Germinal center (tissue), 1 donor: ENCODE data around the gene AKAP5.

Experiments used
- DNase-seq: peaks from one replicate; pipeline ENCODE4 v3.0.0; 2012; ENCODE audit warnings: mixed read lengths, low spot score

Gene AKAP5, protein sequence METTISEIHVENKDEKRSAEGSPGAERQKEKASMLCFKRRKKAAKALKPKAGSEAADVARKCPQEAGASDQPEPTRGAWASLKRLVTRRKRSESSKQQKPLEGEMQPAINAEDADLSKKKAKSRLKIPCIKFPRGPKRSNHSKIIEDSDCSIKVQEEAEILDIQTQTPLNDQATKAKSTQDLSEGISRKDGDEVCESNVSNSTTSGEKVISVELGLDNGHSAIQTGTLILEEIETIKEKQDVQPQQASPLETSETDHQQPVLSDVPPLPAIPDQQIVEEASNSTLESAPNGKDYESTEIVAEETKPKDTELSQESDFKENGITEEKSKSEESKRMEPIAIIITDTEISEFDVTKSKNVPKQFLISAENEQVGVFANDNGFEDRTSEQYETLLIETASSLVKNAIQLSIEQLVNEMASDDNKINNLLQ

DNA sequence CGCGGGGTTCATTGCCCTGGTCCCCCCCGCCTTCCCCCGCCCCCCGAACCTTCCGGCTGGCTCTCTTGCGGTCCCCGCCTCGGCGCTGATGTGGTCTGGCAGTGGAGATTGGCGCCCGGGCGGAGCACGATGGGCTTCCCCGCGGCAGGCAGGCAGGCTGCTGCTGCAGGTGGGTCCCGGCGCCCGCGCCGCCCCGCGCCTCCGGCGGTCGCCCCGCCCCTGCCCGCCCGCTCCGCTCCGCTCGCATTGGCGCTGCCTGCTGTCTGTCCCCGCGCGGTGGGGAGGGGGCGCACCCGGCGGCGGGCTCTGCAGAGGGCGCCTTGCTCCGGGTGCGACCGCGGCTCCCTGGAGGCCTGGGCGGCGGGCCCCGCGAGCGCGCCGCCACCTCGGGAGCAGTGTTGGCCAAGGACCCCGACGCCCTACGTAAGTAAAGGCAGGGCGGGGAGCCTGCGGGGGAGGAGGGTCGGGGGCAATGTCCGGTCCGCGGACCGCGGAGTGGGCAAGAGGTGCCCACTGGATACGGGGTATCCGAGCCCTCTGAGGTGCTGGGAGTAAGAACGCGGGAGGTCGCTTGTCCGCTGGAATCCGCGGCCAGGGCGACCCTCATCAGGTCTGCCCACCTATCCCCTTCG is at the start of gene AKAP5:
Gene AKAP5, plus strand, starts transcription at position 309 of the 632 bp plus-strand sequence. CDS start 2,896 bp downstream, outside the sequence.
- DNase-seq = peak; percentile 79

DNA sequence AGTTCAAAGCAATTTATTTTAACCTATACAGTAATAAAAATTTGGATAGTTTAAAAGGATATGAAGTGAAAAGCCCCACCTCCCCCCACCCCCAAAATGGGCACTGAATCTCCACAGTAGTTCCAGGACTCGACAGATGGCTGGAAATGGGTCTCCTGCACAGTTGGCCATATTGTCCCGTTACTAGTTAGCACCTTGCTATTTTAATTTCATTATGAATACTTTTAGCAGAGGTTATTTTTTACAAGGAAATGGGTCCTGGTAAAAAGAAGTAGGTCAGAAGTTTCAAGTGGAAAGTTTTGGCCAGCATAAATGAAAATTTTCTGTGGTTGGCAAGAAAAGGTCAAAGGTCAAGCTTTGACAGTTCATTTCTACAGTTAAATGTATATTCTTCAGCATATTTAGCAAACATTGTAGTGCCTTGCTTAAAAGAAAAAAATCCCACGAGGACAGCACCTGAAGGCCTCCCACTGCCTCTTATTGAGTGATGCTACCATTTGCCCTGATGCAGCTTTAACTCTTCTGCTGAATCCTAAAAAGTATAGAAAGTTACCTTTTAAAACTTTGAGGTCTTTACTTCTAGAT is 48.9 kb upstream of the AKAP5 start:
- no peak for DNase-seq

DNA sequence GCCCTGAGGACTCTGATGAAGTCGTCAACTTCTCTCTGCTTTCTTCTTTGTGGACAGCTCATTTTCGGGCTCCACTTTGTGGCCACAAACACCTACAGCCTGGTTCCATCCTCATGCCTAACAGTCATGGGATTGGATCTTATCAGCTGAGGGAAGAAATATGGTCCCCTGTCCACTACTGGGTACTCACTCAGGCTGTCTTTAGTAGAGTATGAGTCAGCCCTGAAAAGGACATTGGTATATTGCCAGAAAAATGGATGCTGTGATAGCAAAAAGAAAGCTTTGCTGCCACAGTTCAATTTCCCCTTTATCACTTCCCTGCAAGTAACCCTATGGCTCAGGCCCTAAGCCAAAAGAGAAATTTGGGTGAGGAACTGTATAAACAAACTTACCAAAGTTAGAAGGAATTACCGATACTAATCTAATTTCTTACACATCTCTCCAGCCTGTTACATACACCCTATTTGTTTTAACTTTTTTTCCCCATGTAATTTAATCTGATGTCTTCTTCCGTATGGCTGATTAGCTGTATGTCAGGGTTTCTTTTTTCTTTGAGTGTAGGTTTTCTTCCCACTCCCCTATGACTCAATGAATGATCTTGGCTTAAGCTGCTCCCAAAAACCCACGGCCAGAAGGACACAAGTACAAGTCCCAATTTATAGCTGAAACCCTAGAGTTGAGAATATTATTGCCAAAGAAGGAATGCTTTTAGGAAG is 48.1 kb upstream of the AKAP5 start:
- no peak for DNase-seq

DNA sequence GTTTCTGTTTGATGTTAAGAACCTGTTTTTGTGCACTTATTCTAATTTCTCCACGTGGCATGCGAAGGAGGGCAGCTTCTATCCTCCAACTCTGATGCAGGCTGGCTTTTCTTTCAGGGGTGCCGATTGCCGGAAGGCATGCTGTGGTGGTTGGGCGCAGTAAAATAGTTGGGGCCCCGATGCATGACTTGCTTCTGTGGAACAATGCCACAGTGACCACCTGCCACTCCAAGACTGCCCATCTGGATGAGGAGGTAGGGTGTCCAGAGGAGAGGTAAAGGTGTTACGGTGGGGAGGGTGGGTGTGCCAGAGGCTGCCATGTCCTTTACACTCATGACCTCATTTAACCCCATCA is 47.6 kb upstream of the AKAP5 start:
- DNase-seq = no peak

DNA sequence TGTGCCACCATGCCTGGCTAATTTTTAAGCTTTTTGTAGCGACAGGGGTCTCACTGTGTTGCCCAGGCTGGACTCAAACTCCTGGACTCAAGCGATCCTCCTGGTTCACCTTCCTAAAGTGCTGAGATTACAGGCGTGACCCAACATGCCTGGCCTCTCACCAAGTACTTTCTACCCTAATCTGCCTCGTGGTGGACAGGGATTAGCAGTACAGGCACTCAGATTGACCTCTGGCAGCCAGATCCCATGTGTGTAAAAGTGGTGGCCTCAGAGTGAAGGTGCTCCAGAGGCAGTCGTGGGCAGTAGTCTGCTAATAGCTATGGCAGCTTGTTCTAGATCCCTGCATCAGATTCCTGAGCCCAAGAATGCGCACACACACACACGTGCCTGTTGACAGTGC is 46.3 kb upstream of the AKAP5 start:
- no peak for DNase-seq

DNA sequence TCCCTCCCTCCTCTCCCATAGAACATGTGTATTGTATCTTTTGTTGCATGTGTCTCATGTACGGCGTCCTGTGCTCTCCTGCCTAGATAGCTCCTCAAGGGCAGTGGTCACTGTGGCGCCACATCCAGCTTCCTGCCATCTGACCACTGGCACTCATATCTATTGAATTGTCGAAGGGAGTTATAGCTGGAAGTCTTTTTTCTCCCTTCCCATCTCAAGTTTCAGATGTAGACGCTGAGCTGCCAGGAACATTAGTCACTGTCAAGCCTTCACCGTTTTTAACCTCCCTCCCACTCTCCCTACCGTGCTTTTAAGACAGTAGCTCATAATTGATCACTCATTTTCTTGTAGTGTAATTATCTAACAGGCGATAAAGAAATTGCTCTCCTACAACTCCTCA is 44.1 kb upstream of the AKAP5 start:
- DNase-seq = no peak

DNA sequence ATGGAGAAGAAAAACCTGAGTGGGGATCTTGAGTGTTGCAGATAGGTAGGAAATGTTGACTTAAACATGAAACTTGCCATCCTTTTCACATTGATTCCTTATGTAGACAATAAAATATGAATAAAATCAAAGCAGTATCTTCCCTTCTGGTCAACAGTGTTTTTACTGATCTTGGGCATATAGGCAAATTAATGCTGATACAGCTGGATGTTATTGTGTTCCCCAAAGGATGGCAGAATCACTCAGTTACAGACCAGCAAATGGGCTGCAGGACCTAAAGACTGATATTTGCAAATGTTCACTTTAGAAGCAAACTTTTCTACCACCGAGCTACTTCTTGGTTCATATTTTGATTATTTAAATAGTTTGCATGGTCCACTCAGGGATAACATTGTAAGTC is 43.3 kb upstream of the AKAP5 start:
- DNase-seq = no peak

DNA sequence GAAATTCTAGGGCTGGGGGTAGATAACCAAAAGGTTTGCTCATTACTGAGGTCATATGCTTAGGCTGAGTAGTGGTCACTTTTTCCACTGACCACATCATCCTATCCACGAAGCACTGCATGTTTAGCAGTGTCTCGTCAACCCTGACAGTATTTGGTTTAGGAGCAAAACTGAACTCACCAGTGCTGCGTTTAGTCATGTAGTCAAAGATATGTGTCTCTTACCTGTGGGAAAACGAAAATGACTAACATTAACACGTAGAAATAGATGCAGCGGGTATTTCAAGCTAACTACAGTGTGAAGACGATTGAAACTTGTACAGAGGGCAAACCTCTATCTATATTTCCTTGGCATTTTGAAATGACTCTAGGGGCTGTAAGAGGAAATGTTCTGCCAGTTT is 42.5 kb upstream of the AKAP5 start:
- no peak for DNase-seq

DNA sequence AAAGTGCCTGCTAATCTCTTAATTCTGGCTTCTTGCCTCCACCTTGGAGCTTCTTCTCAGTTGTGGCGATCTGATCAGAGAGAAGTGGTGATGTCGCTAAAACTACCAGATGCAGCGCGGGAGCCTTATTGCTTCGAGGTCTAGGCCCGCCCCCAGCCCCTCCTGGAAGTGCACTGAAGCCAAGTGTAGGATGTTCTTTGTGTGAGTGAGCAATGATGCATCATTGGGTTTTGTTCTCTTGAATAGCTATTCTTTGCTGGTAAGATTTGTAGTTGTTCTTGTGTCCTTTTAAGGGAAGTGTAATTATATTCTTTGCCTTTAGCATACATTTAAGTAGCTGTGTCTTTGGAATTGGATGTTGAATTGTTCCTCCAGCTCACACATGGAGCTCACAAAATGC is 41.3 kb upstream of the AKAP5 start:
- DNase-seq = no peak

DNA sequence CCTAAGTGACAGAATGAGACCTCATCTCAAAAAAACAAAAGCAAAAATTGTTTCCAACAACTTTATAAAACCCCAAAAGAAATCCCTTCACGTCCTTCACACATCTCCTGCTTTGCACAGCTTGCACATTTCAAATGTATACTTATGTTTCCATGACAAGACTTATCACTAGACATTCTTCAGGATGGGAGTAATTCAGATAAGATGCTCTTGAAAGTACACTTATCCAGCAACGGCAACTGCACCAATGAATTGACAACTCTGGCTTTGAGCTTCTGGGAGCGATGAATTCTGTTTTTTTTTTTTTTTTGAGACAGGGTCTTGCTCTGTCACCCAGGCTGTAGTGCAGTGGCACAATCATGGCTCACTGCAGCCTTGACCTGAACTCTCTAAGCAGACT is 30.8 kb upstream of the AKAP5 start:
- no peak for DNase-seq

DNA sequence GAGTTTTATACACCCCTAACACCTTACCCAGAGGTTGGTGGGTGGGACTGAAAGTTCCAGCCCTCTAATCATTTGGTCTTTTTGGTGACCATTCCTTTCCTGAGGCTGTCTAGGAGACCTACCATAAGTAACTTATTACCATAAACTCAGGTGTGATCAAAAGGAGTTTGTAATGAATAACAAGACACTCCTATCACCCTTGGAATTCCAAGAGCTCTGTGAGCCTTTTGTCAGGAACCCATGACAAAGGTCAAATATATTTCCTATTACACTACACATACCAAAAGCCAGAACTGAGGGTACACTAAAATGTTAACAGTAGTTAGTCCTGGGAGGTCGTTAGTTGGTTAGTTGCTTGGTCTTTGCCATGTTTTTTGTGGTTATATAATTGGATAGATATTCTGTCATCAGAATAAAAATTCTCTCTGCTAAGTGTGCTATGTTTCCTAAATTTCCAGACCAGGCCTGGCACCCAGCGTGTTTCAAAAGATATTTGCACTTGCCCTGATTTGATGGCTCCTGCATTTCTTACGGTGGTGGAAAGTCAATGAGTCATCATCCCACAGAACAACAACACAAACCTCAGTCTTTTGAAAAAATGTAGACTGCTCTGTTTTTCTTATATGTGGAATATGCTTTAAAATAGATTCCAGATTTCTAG is 27.0 kb upstream of the AKAP5 start:
- no peak for DNase-seq

DNA sequence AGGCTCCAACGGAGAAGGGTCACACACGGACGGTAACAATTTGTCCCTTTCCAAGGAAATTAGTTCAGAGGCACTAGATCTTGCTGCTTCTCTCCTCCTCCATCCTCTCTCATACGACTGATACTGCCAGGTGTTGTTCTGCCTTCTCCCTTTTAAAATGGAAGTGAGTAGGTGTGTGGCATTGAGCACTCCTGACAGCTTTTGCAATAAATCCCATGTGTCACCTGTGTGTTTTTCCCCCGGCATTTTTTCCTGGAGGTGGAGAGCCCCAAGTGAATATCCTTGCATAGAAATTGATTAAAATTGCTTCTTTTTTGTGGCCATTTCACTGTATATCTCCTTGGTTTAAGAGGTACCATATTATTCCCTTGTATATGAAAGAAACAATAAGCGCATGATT is 26.2 kb upstream of the AKAP5 start:
- no peak for DNase-seq

DNA sequence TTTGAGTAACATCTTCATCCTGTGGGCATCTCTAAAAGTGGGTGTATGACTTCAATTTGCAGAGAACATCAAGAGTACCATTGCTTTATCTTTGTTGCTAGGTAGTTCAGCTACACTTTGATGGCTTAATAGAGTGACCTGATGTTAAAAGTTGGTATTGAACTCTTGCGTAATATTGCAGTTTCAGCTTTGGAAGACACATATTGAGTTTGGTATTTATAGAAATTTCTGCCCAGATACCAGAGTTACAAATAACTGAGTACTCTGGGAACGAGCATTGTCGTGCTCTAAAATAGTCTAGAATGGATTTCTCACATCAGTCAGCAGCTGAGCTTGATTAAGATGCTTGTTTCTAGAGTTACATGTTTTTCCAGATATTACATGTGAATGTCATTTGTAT is 24.8 kb upstream of the AKAP5 start:
- no peak for DNase-seq

DNA sequence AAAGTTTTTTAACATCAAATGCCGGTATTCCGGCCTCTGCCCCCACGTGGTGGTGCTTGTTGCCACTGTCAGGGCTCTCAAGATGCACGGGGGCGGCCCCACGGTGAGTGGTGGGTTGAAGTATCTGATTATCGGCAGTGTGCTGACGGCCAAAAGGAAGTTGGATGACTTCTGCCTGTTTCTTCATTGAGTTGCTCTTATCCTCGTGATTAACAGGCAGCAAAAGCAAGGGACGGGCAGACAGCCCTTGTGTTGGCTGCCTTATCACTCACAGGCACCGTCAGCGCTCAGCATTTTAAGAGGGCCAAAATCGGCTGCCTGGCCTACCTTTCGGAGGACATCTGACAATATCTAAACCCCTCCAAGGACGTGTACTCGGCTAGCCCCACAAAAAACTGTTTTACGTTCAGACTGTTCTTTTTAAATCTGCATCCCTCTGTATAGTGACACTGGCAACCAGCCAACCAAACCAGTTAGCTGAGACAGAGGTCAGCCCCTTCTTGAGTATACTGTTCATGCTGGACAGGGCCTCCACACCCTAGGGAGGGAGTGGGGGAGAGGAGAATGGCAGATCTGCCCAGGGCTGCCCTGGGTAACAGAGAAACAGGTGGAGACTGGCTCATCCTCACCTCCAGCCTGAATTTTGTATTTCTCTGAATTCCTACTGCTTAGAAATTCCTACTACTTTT is 22.9 kb upstream of the AKAP5 start:
- no peak for DNase-seq

DNA sequence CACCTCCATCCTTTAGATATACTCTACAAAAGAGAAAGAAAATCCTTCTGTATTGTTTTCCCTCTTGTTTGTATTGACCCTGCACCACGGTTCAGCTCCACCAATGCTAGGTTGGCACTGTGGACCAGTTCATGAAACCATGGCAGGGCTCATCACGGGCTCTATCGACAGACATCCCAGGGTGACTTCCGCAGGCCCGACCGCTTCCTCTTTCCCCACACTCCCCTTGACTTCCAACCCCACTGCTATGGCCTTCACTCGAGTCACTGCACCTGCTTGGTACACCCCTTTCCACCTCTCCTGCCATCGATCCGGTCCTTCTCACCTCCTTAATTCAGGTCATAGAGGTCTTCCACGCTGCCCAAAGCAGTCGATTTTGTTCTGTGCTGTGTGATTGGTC is 21.2 kb upstream of the AKAP5 start:
- DNase-seq = no peak

DNA sequence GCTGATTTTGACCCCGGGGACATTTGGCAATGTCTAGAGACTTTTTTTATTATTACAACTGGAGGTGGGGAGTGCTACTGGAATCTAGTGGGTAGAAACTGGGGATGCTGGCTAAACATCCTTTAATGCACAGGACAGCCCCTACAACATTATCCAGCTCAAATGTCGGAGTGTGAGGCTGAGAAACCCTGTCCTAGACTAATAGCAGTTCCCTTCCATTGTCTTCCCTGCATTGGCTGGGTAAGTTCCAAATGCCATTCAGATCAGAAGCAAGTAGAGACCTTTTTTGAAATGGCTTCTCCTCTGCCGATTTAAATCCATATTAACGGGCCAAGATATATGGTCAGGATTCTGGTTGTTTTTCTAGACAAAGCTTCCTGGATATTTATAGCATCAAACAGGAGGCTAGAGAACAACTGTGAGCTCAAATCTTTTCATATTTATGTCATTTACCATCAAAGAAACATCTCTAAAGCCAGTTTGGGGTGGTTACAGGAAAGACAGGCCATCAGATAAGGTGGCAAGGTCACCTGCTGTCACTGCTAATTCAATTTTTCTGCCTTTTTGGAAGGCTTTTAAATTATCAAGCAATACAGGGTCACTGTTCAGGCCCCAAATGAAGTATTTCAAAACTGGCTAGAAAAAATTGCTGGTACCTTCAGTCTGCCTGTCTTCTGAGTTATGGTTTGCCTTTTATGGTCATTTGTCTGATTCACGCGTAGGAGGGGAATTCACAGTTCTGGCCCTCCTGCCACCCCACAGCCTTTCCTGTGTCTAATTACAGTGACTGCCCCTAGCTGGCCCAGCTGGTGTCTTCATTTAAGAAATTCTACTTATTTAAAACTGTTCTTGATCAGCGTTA is 20.1 kb upstream of the AKAP5 start:
- DNase-seq = peak; percentile 61

DNA sequence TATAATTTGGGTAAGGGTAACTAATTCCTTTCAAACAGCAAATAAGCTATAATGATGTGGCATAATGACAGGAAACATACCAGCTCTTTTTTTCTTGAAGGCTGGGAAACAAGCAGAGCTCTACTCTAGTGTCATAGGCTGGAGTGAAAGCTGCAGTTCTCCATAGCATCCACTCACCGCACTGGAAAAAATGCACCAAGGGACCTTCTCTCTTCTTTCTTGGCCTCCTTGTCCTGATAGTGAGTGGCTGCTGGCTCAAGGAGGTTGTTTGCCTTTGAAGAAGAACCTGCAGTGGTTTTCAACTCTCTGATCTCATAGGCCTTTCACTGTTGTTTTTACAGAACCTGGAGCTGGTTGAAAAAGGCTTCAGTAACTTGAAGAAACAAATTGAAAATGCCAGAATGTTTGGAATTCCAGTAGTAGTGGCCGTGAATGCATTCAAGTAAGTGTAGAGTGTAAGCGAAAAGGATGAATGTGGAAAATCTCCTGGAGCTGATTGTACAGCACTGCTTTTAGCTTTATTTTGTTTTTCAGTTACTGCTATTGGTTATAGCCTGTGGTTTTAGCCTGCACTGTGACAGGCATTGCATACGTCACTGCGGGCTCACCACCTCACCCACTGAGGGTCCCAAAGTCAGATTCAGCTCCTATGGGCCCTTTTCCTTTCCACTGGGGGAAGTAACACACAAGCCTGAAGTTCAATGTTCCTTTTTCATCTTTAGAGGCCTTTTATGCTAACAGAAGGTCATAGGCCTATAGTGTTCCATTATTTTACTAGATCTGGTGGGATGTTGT is 17.2 kb upstream of the AKAP5 start:
- no peak for DNase-seq

DNA sequence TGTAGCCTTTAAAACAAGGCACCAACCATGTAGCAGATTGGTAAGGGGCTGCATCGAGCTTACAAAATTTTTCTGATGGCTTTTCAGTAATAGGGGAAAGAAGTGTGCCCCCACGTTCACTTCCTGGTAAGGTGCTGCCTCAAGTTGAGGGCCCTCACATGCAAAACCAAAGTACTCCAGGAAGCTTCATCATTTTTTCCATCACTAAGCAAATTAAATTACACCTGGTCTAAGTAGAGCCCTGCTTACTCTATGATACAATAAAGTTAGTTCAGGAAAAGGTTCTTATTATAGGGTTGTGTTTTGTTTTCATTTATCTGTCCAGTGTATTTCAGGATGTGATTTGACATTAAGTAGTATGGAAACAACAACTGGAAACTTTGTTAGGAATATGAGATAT is 15.0 kb upstream of the AKAP5 start:
- DNase-seq = peak; percentile 75

DNA sequence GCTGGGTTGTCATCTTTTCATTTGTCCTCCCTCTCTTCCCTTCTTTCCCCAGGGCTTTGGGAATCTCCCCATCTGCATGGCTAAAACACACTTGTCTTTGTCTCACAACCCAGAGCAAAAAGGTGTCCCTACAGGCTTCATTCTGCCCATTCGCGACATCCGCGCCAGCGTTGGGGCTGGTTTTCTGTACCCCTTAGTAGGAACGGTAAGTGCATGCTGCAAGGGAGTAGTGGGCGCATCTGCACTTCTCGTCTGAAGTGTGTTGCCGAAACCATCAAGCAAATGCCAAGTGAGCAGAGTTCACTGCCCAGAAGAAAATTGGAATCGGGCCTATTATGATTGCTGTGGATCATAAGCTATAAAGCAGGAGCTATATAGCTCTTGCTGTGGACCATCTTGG is 10.6 kb upstream of the AKAP5 start:
- no peak for DNase-seq
